T-helper 22 cell (primary cell): ENCODE measurements around the gene FOXJ1.

Experiments used
- DNase-seq: peaks from one replicate; pipeline ENCODE4 v3.0.0-alpha.2; 2020; ENCODE audit warnings: low read depth

Gene FOXJ1

DNA sequence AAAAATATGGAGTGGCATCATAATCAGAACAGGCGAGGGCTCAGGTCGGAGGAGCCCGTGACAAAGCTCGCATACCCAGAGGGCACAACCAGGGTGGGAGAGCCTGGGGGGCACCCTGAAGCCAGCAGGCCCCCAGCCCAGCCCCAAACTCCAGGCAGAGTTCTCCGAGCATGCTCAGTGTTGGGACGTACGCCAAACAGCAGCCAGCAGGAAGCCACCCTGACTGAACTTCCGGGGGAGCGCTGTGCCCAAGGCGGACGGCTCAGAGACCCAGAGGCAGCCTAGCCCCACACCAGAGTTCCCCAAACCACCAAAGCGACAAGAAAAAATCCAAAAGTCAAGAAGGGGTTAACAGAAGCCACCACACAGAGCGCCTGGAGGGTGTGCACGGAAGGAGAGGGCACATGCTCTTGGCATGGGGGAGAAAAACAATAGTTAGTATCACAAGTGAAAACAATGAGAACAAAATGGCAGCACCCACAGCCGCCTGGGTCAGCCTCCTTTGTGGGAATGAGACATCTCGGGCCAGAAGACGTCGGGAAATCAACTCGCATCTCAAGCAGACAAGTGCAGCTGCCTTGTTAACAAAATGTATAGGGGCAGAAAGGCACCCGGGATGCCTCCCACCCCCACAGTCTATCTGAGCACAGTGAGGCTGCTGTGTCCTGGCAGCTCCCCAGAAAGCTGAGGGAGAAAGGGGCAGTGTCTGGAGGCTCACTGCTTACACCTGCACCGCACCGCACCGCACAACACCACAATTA lies 49.3 kb downstream of the FOXJ1 start:
- no peak for DNase-seq

GRCh38 chr17:76090517-76091129 lies 50.4 kb downstream of the FOXJ1 start:
- DNase-seq: no peak

DNA sequence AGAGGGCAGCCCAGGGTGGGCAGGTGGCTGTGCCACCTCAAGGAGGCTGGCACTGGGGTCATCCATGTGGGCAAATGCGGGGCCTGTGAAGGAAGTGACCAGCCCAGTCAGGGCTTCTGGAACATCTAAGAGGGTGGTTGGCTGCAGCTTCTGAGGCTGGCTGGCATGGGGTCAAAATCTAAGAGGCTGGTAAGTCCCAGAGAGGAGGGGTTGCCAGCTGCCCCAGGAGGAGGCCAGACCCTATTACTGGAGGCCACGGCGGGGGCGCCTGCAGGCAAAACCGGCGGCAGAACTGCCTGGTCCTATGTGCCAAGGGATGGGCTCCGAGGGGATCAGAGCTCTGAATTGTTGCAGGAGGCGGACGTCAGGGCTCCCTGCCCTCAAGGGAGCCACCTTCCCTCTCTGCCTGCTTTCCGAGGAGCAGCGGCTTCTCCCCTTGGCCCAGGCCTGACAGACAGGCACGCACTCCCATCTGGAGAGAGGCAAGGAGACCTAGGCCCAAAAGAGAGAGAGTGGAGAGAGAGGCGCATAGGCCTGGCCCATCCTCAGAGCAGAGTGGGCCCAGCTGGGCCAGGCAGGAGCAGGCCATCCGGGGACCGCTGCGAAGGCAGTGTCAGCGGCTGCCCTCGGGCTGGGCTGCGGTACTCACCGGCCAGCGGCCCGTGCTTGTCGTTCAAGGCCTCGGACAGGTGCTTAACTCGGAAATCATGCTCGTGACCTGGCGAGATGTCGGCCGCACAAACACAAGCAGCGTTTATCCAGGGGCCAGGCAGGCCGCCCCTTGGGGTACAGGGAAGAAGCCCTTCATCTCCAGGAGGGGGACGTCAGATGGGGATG lies 51.1 kb downstream of the FOXJ1 start:
- DNase-seq: no peak

DNA sequence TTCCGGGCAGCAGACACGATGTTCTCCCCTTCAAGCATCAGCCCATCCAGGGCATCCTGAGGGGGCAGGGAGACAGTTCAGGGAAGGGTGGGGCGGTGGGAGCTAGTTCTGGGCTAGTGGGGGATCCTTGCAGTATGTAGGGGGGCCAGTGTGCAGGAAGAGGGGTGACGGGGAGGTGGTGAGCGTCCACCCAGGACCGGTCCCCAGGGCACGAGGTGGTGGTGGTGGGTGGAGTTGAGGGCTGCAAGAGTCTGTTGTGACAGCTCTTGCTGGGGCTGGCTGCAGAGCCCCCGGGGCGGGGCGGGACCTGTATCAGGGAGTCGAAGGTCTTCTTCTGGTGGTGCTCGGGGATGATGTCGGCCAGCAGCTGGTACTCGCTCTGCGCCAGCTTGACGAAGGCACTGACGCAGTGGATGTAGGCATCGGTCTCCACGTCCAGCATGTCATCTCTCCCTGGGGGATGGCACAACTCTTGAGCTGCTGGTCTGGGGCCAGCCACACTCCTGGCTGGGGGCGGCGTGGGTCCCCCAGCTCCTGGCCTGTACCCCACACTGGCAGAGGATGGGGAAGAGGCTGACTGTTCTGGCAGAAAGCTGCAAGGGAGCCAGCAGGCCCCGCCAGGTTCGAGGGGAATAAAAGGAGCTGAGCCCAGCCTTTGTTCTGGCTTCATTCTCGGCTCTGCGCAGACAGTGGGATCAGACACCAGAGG lies 52.0 kb downstream of the FOXJ1 start:
- DNase-seq: no peak

DNA sequence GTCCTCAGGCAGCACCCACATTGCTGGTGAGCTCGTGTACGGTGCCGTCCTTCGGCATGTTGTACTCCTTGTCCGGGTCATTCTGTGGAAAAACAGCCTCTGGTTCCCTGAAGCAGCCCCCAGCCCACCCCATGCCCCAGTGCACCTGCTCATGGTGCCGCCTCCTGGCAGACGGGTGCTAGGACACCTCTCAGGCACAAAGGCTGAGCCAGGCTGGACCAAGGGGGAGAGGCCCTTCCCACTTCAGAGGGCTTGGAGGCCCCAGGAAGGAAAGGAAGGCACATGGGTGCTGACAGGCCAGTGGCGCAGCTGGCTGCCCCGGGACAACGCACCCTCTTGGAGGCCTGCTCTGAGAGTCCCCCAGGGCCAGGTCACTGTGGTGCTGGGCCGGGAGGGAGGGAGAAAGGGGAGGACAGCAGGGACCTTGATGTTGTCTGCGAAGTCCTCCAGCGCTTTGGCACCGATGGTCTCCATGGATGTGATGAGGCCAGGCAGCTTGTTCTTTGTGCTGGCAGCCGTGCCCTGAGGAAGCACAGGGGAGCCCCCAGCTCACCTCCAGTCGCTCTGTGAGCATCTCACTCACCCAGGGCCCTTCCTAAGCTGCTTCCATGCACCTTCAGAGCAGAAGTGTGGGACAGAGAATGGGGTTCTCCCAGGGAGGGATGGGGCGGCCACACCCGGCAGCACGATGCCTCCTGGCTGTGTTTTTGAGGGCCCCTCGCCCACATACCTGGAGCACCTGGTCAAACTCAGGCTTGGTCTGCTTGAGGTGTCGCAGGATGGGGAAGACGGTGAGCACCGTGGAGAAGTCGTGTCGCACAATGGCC lies 52.8 kb downstream of the FOXJ1 start:
- no peak for DNase-seq

DNA sequence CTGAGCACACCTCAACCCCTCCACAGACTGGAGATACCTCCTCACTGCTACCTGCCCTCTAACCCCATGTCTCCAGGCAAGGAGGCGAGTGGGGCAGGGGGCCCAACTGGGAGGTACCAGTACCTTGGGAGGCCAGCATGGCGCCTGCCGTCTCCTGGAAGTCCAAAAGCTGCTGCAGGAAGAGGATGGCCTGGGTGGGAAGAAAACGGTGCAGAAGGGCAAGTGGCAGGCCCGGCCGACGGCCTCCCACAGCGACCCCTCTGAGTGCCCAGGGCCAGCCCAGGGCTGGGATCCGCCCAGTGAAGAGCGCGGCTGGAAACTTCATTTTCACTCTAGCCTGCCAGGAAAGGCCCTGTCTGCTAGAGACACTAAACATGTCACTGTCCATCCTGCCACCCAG lies 53.5 kb downstream of the FOXJ1 start:
- no peak for DNase-seq

DNA sequence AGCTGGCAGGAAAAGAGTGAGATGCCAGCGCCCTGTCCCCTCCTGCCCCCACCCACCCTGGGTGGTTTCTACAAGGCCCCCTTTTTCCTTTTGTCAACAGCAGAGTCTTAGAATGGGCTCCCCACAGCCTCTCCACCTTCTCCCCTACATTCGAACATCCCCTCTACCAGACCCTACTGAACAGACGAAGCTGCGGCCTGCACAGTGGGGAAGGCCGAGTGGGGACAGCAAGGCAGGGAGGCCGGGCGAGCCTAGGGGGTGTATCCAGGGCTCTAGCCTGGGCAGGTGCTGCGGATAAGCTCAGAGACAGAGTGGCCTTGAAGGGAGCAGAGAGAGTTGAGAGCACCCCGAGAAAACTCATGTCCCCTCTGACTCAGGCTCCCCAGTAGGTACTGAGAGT lies 54.7 kb downstream of the FOXJ1 start:
- DNase-seq: no peak
